SH-SY5Y (cell line): ENCODE measurements around the gene DGKA.

ENCODE experiments used
- GATA2 ChIP-seq: IDR thresholded peaks from 2 replicates; pipeline ENCODE4 v1.6.1; 2011; ENCODE audit warnings: mild to moderate bottlenecking, low read depth, low read length
- GATA3 ChIP-seq: IDR thresholded peaks from 2 replicates; pipeline ENCODE4 v1.6.1; 2011; ENCODE audit warnings: low read depth, mild to moderate bottlenecking, low read length, moderate library complexity

DGKA gene

GRCh38 chr12:55996715-55997534 is 66.0 kb downstream of the DGKA start, which contains the start of gene SUOX:
Gene SUOX (plus strand): TSS chr12:55997276. CDS start chr12:56002222, 4,946 bp downstream.
- TF ChIP-seq GATA2 = no peak
- TF ChIP-seq GATA3 = no peak

DNA sequence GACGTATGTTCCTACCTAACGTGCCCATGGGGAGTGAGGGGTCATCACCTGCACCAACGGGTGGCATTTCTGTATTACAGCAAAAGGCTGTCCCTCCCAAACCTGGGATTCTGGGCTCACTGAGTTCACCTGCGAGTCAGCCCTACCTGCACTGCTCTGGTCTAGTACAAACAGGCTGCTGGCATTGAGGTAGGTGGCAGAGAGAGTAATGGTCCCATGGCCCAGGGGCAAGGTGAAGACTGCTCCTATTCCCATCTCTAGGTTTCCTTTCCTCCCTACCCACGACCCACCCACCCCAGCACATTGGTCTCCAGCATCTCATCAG is 66.5 kb downstream of the DGKA start:
- TF ChIP-seq GATA2 = no peak
- TF ChIP-seq GATA3 = no peak

DNA sequence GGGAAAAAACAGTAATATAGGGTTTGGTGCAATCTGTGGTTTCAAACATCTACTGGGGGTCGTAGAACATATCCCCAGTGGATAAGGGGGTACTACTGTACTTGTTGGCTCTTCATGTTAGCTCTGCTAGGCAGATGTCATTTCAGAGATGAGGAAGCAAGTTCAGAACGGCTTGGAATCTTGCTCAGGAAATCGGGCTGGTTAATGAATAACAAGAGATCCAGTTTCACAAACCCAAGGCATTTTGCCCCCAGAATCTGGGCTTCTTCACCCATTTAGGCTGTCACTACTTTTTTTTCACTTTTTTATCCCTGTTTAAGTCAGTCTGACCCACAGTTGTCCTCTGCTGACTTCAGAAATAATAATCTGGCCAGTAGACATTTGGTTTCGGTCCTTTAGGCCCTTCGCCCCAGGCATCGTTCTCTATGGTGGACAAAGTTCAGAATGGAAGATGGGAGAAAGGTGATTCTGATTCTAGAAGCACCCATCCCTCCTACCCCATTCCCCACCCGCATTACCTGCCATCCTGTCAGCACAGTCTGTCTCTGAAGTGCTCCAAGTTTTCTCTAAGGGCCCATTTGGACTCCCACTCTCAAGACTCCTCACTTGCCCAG is 70.6 kb downstream of the DGKA start:
- no peak for TF ChIP-seq GATA2
- no peak for TF ChIP-seq GATA3
